Neutrophil (primary cell): ENCODE measurements around the gene GBP1.
"Not testable (repeated sequence)": the region's sequence is repeated elsewhere in the genome, so short reads cannot be mapped to it uniquely, and the experiment has no call there.

Source experiments
- H3K27ac ChIP-seq: fragments of 200-600 bp; sonication (generic); 2 replicates; pipeline ENCODE4 v1.5.1; 2016; ENCODE audit warnings: mild to moderate bottlenecking, moderate library complexity
- H3K27me3 ChIP-seq: fragments of 200-600 bp; sonication (generic); 2 replicates; pipeline ENCODE4 v1.6.0; 2016; ENCODE audit warnings: mild to moderate bottlenecking
- H3K36me3 ChIP-seq: fragments of 200-600 bp; sonication (generic); 2 replicates; pipeline ENCODE4 v1.5.1; 2017
- H3K4me1 ChIP-seq, 2 experiments: fragments of 200-600 bp in 1 of 2; sonication (generic) in 1 of 2; 1 replicate in 1 of 2; 2 replicates in 1 of 2; pipeline versions ENCODE4 v1.5.1 to v1.6.1; 2013 to 2016; ENCODE audit warnings: low read depth in 1 of 2, low read length in 1 of 2, mild to moderate bottlenecking in 1 of 2, moderate library complexity in 1 of 2; ENCODE audit not compliant: control insufficient read depth in 1 of 2, insufficient read depth in 1 of 2
- H3K4me3 ChIP-seq, 2 experiments: fragments of 200-600 bp in 1 of 2; sonication (generic) in 1 of 2; 1 replicate in 1 of 2; 2 replicates in 1 of 2; pipeline ENCODE4 v1.5.1; 2013 to 2016; ENCODE audit warnings: low read depth in 1 of 2, low read length in 1 of 2, mild to moderate bottlenecking in 1 of 2, moderate library complexity in 1 of 2
- H3K9me3 ChIP-seq: fragments of 200-600 bp; sonication (generic); 2 replicates; pipeline ENCODE4 v1.5.1; 2016
- CTCF ChIP-seq: fragments of 200-600 bp; sonication (generic); IDR thresholded peaks from 2 replicates; pipeline ENCODE4 v1.5.1; 2016; ENCODE audit warnings: antibody characterized with exemption

GBP1 gene

GRCh38 chr1:89022167-89022959 is 42.6 kb downstream of the GBP1 start, which contains the start of gene GBP3:
GBP3 (minus strand) TSS chr1:89022866; CDS start chr1:89020721, 2,145 bp downstream.
- no peak for TF ChIP-seq CTCF
- Histone ChIP-seq H3K4me3 (peak within 1 kb of the TSS; percentile 41 to 62), H3K27ac (peak within 1 kb of the TSS; percentile 71), H3K4me1 (peaks cover 15 to 16% of the 10 kb centered on the region in 2 experiments), H3K9me3 (no peaks in the 10 kb centered on the region), H3K36me3 (no peaks in the 10 kb centered on the region), H3K27me3 (no peaks in the 10 kb centered on the region)

- H3K4me3 ChIP-seq, H3K27me3 ChIP-seq, H3K27ac ChIP-seq, H3K9me3 ChIP-seq: not testable (repeated sequence)
- Histone ChIP-seq H3K36me3 (peaks cover 16% of the 10 kb centered on the region), H3K4me1 (peaks cover 15 to 16% of the 10 kb centered on the region in 2 experiments)
These were observed 46.7 kb downstream of the GBP1 start for GRCh38 chr1:89018318-89018717.

GRCh38 chr1:89008511-89008910 is 56.5 kb downstream of the GBP1 start:
- peaks cover 26% of the 10 kb centered on the region for H3K36me3 ChIP-seq
- no peaks in the 10 kb centered on the region for H3K9me3 ChIP-seq
- no peak for TF ChIP-seq CTCF

GRCh38 chr1:89005286-89006151 is 59.5 kb downstream of the GBP1 start:
- Histone ChIP-seq H3K27ac (no peak overlapping the region), H3K4me1 (no peaks in the 10 kb centered on the region), H3K4me3 (no peak overlapping the region), H3K27me3 (no peaks in the 10 kb centered on the region), H3K9me3 (no peaks in the 10 kb centered on the region), H3K36me3 (peaks cover 19% of the 10 kb centered on the region)
- TF ChIP-seq CTCF = no peak

More at GRCh38 chr1:89008511-89008910, 56.5 kb downstream of the GBP1 start:
- no peaks in the 10 kb centered on the region for H3K4me1 ChIP-seq
- H3K27ac ChIP-seq = no peak overlapping the region
- H3K4me3 ChIP-seq = no peak overlapping the region
- H3K27me3 ChIP-seq = no peaks in the 10 kb centered on the region
